DND-41 (cell line): ENCODE data around the gene TRMT11.

Experiments used
- ATAC-seq: fragments of 200-7000 bp; cut with Tn5 transposase; 3 replicates; pipeline ENCODE4 v1.9.1; 2021; ENCODE audit warnings: low read depth; ENCODE audit not compliant: insufficient read depth
- DNase-seq: peaks from one replicate; pipeline ENCODE4 v3.0.0-alpha.2; 2020
- H2AFZ ChIP-seq: 2 replicates; pipeline ENCODE4 v1.6.0; 2012; ENCODE audit warnings: low read depth, low read length
- H3K27ac ChIP-seq: 2 replicates; pipeline ENCODE4 v1.5.1; 2012; ENCODE audit warnings: low read length, inconsistent platforms
- H3K27me3 ChIP-seq: fragments of 200-600 bp; sonication (generic); 2 replicates; pipeline ENCODE4 v1.6.0; 2012; ENCODE audit warnings: low read length, mild to moderate bottlenecking, inconsistent platforms; ENCODE audit not compliant: insufficient read depth, poor library complexity
- H3K36me3 ChIP-seq: 2 replicates; pipeline ENCODE4 v1.5.1; 2012; ENCODE audit warnings: low read length, inconsistent platforms; ENCODE audit not compliant: insufficient read depth
- H3K4me1 ChIP-seq: 2 replicates; pipeline ENCODE4 v1.5.1; 2012; ENCODE audit warnings: mild to moderate bottlenecking, low read length; ENCODE audit not compliant: insufficient read depth
- H3K4me2 ChIP-seq: 2 replicates; pipeline ENCODE4 v1.6.0; 2012; ENCODE audit warnings: mild to moderate bottlenecking, moderate library complexity, low read length, inconsistent platforms; ENCODE audit not compliant: insufficient read depth
- H3K4me3 ChIP-seq, 2 experiments: fragments of 200-600 bp in 1 of 2; shearing (Covaris generic) in 1 of 2; 2 replicates each; pipeline ENCODE4 v1.5.1; 2012 to 2016; ENCODE audit warnings: inconsistent platforms in 2 of 2, low read length in 2 of 2, mild to moderate bottlenecking in 2 of 2, low read depth in 1 of 2, moderate library complexity in 1 of 2
- H3K79me2 ChIP-seq: 2 replicates; pipeline ENCODE4 v1.6.0; 2012; ENCODE audit warnings: low read length, inconsistent platforms; ENCODE audit not compliant: insufficient read depth
- H3K9ac ChIP-seq: 2 replicates; pipeline ENCODE4 v1.6.0; 2012; ENCODE audit warnings: low read depth, mild to moderate bottlenecking, inconsistent platforms, low read length, moderate library complexity
- H3K9me3 ChIP-seq: 2 replicates; pipeline ENCODE4 v1.5.1; 2012; ENCODE audit warnings: low read length, moderate library complexity, mild to moderate bottlenecking, inconsistent platforms; ENCODE audit not compliant: insufficient read depth, severe bottlenecking
- H4K20me1 ChIP-seq: 2 replicates; pipeline ENCODE4 v1.6.0; 2012; ENCODE audit warnings: low read length; ENCODE audit not compliant: insufficient read depth
- EZH2 ChIP-seq: IDR thresholded peaks from 3 replicates; pipeline ENCODE4 v1.6.1; 2012; ENCODE audit warnings: borderline replicate concordance, low read depth, mild to moderate bottlenecking, moderate library complexity, low read length, inconsistent platforms; ENCODE audit not compliant: severe bottlenecking
- TF ChIP-seq, protein P1 (sequence below): IDR thresholded peaks from 2 replicates; pipeline ENCODE4 v1.5.1; 2012; ENCODE audit warnings: borderline replicate concordance, low read length, moderate library complexity, mild to moderate bottlenecking; ENCODE audit not compliant: poor library complexity, severe bottlenecking; ENCODE audit errors: extremely low read depth

The TRMT11 gene

DNA sequence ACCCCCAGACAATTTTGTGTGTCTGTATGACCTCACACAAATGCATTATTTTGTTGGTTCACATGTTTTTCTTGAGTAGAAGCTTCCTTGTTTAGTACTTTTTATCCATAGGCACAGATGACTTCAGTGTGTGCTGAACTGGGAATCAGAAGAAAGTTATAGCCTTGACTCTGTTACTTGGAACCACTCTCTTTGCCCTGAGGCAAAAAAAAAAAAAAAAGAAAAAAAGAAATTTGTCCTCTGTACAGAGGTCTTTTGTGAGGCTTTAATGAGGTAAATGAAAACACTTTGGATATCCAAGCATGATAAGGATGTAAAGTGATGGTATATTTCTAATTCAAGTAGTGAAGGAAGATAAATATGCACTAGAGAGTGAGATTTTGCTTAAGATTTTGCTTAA lies 51.9 kb downstream of the TRMT11 start:
- no peak overlapping the region for H3K27ac ChIP-seq
- H3K27me3 ChIP-seq: no peaks in the 10 kb centered on the region
- no peak overlapping the region for H3K4me3 ChIP-seq
- no peak overlapping the region for H3K4me2 ChIP-seq
- H3K9ac ChIP-seq: no peak overlapping the region
- H3K36me3 ChIP-seq: peaks cover 10% of the 10 kb centered on the region; the same call in 1 of the 2 replicates
- H2AFZ ChIP-seq: no peak overlapping the region
- H3K9me3 ChIP-seq: no peaks in the 10 kb centered on the region
- no peaks in the 10 kb centered on the region for H3K79me2 ChIP-seq
- ATAC-seq (no peak), DNase-seq (no peak)
- H4K20me1 ChIP-seq: no peaks in the 10 kb centered on the region
- H3K4me1 ChIP-seq: no peaks in the 10 kb centered on the region
- TF ChIP-seq, protein P1, sequence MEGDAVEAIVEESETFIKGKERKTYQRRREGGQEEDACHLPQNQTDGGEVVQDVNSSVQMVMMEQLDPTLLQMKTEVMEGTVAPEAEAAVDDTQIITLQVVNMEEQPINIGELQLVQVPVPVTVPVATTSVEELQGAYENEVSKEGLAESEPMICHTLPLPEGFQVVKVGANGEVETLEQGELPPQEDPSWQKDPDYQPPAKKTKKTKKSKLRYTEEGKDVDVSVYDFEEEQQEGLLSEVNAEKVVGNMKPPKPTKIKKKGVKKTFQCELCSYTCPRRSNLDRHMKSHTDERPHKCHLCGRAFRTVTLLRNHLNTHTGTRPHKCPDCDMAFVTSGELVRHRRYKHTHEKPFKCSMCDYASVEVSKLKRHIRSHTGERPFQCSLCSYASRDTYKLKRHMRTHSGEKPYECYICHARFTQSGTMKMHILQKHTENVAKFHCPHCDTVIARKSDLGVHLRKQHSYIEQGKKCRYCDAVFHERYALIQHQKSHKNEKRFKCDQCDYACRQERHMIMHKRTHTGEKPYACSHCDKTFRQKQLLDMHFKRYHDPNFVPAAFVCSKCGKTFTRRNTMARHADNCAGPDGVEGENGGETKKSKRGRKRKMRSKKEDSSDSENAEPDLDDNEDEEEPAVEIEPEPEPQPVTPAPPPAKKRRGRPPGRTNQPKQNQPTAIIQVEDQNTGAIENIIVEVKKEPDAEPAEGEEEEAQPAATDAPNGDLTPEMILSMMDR: no peak
- no peak for TF ChIP-seq EZH2

DNA sequence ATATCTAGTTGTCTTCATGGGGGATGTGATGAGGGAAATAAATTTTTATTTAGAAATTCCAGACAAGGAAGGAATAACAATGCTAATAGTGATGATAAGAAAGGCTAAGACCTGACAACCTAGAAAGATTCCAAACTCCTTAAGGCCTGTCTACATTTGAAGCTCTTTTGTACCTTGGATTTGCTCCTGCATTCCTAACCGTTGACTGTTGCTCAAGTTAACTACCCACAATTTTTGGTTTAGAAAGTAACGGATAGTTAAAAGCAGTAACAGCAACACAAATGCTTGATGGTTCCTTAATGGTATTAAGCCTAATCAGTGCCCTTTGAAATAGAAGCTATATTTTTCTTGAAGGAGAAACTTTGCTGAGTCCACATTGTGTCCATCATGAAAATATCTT lies 52.9 kb downstream of the TRMT11 start:
- Histone ChIP-seq H2AFZ (no peak overlapping the region), H3K4me2 (no peak overlapping the region), H3K9ac (no peak overlapping the region), H3K27me3 (no peaks in the 10 kb centered on the region), H3K4me1 (no peaks in the 10 kb centered on the region), H3K4me3 (no peak overlapping the region), H3K79me2 (no peaks in the 10 kb centered on the region), H3K27ac (no peak overlapping the region), H3K9me3 (no peaks in the 10 kb centered on the region), H3K36me3 (peaks cover 10% of the 10 kb centered on the region; the same call in 1 of the 2 replicates), H4K20me1 (no peaks in the 10 kb centered on the region)
- TF ChIP-seq EZH2: no peak
- TF ChIP-seq, protein P1: no peak
- DNase-seq: no peak
- ATAC-seq: no peak

DNA sequence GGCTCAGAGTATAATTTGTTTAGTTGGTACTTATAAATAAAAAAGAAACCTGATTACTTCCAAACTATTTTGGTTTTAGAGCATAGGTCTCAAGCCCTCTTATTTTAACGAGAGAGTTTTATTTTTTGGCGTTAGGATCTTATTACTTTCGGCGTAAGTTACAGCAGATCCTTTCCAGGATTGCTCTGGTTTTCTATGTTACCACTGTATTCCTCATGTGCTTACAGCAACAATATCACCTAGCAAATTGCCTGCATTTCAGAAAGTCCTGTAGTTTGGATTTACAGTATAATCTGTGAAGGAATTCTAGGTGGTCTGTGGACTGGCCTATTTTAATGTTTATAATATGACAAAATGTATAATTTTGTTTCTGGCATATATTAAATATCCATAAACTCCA lies 54.1 kb downstream of the TRMT11 start:
- Histone ChIP-seq H3K27me3 (no peaks in the 10 kb centered on the region), H3K4me2 (no peak overlapping the region), H3K4me1 (no peaks in the 10 kb centered on the region), H2AFZ (no peak overlapping the region), H3K36me3 (peaks cover 10% of the 10 kb centered on the region; the same call in 1 of the 2 replicates), H3K9me3 (no peaks in the 10 kb centered on the region), H3K27ac (no peak overlapping the region), H4K20me1 (no peaks in the 10 kb centered on the region), H3K9ac (no peak overlapping the region), H3K4me3 (no peak overlapping the region), H3K79me2 (no peaks in the 10 kb centered on the region)
- no peak for ATAC-seq
- DNase-seq: no peak
- no peak for TF ChIP-seq EZH2
- TF ChIP-seq, protein P1: no peak

DNA sequence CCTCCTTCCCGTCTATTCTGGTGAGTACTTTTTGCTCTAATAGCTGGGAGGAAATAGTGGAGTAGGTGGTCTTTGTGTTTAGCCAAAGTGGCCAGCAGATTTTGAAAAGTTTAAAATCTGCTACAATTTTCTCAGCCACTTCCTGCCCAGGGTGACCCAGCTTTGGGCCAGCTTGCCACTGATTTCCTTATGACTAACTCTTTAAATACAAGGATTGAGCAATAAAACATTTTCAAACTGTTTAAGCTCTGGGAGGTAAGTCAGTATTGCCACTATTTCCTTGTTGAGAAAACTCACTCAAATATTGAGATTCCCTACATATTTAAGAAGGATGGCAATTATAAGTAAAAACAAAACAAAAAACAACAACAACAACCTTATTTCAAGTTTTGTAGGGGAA lies 54.5 kb downstream of the TRMT11 start:
- Histone ChIP-seq H3K79me2 (no peaks in the 10 kb centered on the region), H3K27me3 (no peaks in the 10 kb centered on the region), H3K36me3 (peaks cover 10% of the 10 kb centered on the region; the same call in 1 of the 2 replicates), H2AFZ (no peak overlapping the region), H3K9ac (no peak overlapping the region), H3K4me2 (no peak overlapping the region), H3K4me3 (no peak overlapping the region), H3K4me1 (no peaks in the 10 kb centered on the region), H3K9me3 (no peaks in the 10 kb centered on the region), H3K27ac (no peak overlapping the region), H4K20me1 (no peaks in the 10 kb centered on the region)
- no peak for TF ChIP-seq EZH2
- TF ChIP-seq, protein P1: no peak
- DNase-seq (no peak), ATAC-seq (no peak)
